Measurements from ENCODE around the gene OLFML1.

DNA sequence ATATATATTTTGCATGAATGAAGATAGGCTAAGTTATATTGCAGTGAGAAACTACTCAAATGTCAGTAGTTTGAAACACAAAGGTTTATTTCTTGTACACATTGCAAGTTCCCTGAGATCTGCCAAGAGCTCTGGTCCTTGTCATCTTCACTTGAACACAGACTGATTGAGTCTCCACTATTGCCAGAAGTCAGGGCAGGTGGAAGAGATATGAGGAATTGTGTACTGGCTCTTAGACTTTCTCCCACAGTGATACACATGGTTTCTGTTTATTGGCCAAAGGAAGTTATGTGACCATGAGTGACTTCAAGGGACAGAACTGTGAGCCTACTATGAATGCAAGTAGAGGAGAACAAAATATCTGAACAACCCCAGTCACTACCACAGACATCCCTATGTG lies 72.7 kb downstream of the OLFML1 start:
- no peak for TF ChIP-seq CTCF (IDR thresholded peaks at IDR 0.05)
- no peak for TF ChIP-seq POLR2A (IDR thresholded peaks at IDR 0.05)

Measured in adrenal gland (tissue), 5 donors.